Left ventricle myocardium inferior (tissue), 1 donor: ENCODE results near the gene RGL1. TPM values are rescaled to one million over a fixed set of nuclear protein-coding genes. Genes with fewer than 3 reads are reported as not detected.

Experiments used
- DNase-seq: peaks from one replicate; pipeline ENCODE4 v3.0.0-alpha.2; 2020
- H3K27ac ChIP-seq: fragments of 200-600 bp; replicated peaks from 2 replicates; pipeline ENCODE4 v1.8.0; 2021
- H3K27me3 ChIP-seq: fragments of 200-600 bp; 2 replicates; pipeline ENCODE4 v1.8.0; 2021; ENCODE audit warnings: low read depth
- H3K36me3 ChIP-seq: fragments of 200-600 bp; 2 replicates; pipeline ENCODE4 v1.8.0; 2021
- H3K4me1 ChIP-seq: fragments of 200-600 bp; 2 replicates; pipeline ENCODE4 v1.8.0; 2021
- H3K4me3 ChIP-seq: fragments of 200-600 bp; 2 replicates; pipeline ENCODE4 v1.8.0; 2021; ENCODE audit warnings: mild to moderate bottlenecking, moderate library complexity
- H3K9me3 ChIP-seq: fragments of 200-600 bp; replicated peaks from 2 replicates; pipeline ENCODE4 v1.8.0; 2021
- CTCF ChIP-seq: fragments of 200-600 bp; IDR thresholded peaks from 2 replicates; pipeline ENCODE4 v1.8.0; 2021; ENCODE audit warnings: antibody characterized with exemption, mild to moderate bottlenecking, borderline replicate concordance
- intact Hi-C: fragments of 100-400 bp; cut with micrococcal nuclease; formaldehyde crosslinking; loops from one replicate; pipeline ENCODE4 v1.11.0; 2022
- total RNA-seq: library from RNA; stranded (reverse); fragmentation: NEBNext Ultra II Directional; extraction: Animal tissue kit (Norgen Biotek cat#: 25700); gene quantifications from one replicate; pipeline ENCODE4 v1.2.1, GENCODE V29; 2021
- donor health status: DM: no; HTN: yes; CAD: no; lungs with severe emphysema.

The RGL1 gene
- total RNA-seq, 1 donor from 2014 or later: 19.4 TPM

- peaks cover 3% of the 10 kb centered on the region for H3K4me1 ChIP-seq
- H3K27ac ChIP-seq: no peak overlapping the region
- DNase-seq: no peak
- peaks cover 17% of the 10 kb centered on the region for H3K9me3 ChIP-seq
- H3K36me3 ChIP-seq: no peaks in the 10 kb centered on the region
- TF ChIP-seq CTCF: no peak
- no peaks in the 10 kb centered on the region for H3K27me3 ChIP-seq
- no peak overlapping the region for H3K4me3 ChIP-seq
- intact Hi-C loops: no loop called here
Observed at GRCh38 chr1:183774938-183775337, 30.0 kb upstream of the RGL1 start.

GRCh38 chr1:183776731-183777130 is 28.2 kb upstream of the RGL1 start:
- Histone ChIP-seq H3K4me1 (peaks cover 12% of the 10 kb centered on the region), H3K9me3 (peaks cover 8% of the 10 kb centered on the region), H3K27ac (no peak overlapping the region), H3K4me3 (no peak overlapping the region), H3K27me3 (no peaks in the 10 kb centered on the region), H3K36me3 (no peaks in the 10 kb centered on the region)
- intact Hi-C loops: no loop called here
- DNase-seq: no peak
- TF ChIP-seq CTCF: no peak

- intact Hi-C loops: no loop called here
- TF ChIP-seq CTCF: no peak
- Histone ChIP-seq H3K4me1 (peaks cover 12% of the 10 kb centered on the region), H3K9me3 (peaks cover 8% of the 10 kb centered on the region), H3K36me3 (no peaks in the 10 kb centered on the region), H3K27me3 (no peaks in the 10 kb centered on the region), H3K27ac (no peak overlapping the region), H3K4me3 (no peak overlapping the region)
- DNase-seq: no peak
Observed at GRCh38 chr1:183777328-183777727, 27.6 kb upstream of the RGL1 start.

GRCh38 chr1:183778045-183778444 is 26.9 kb upstream of the RGL1 start:
- intact Hi-C loops: no loop called here
- Histone ChIP-seq H3K9me3 (peaks cover 8% of the 10 kb centered on the region), H3K4me3 (no peak overlapping the region), H3K27me3 (no peaks in the 10 kb centered on the region), H3K4me1 (peaks cover 18% of the 10 kb centered on the region), H3K36me3 (no peaks in the 10 kb centered on the region), H3K27ac (no peak overlapping the region)
- TF ChIP-seq CTCF: no peak
- no peak for DNase-seq

GRCh38 chr1:183778568-183779433 is 26.1 kb upstream of the RGL1 start:
- DNase-seq: peak; percentile 16
- intact Hi-C loops: no loop called here

More at GRCh38 chr1:183778568-183779433, 26.1 kb upstream of the RGL1 start:
- Histone ChIP-seq H3K9me3 (peaks cover 8% of the 10 kb centered on the region), H3K27me3 (no peaks in the 10 kb centered on the region), H3K4me3 (no peak overlapping the region), H3K36me3 (no peaks in the 10 kb centered on the region), H3K27ac (no peak overlapping the region), H3K4me1 (peaks cover 26% of the 10 kb centered on the region)
- TF ChIP-seq CTCF: no peak
